HG03097 (cell line): ENCODE measurements around the gene USP6.
"Not testable (repeated sequence)": the region's sequence is repeated elsewhere in the genome, so short reads cannot be mapped to it uniquely, and the experiment has no call there.

ENCODE experiments used
- ATAC-seq: cut with Tn5 transposase; IDR thresholded peaks from one replicate; pipeline ENCODE4 v1.9.1; 2021; ENCODE audit not compliant: unreplicated experiment, low FRiP score

The USP6 gene

DNA sequence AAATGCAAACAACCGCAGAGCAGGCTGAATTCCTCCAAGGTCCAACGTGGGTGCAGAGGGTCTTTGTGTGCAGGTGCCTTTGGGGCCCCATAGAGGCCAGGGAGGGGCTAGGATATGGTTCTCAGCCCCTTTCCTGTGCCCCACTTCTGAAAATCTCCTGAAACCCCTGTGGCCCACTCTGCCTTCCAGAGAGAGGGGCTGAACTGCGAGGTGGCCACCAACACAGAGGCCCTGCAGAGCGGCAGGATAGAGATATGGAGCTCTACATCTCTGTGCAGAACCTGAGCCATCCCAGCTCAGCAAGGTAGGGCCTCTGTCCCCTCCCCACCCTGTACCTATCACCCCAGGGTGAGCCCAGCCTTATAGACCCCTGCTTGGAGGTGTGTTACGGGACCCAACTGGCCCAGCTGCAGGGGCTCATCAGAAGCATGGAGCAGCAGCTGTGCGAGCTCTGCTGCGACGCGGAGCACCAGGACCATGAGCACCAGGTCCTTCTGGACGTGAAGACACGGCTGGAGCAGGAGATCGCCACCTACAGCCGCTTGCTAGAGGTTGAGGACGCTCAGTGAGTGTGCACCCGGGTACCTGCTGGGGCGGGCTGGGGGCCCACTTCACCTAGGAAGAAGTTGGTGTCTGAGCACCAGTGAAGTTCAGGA, 5.5 kb downstream of the USP6 start:
- no peak for ATAC-seq

DNA sequence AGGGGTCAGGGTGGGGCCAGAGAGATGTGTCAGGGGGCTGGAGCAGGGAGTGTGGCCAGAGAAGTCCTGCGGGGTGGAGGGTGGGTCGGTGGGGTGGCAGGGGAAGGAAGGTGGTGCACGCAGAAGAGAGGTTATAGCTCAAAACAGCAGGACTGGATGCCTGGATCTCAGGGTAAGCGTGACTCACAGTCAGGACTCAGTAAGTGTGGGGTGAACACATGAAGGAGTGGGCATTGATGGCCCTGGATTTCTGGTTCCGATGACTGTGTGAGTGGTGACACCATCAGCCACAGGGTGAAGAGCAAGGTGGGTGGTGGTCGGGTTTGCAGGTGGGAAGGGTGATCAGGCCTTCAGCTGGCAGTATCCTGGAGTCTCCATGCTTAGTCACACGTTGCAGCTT, 6.2 kb downstream of the USP6 start:
- ATAC-seq, result not testable (repeated sequence)

DNA sequence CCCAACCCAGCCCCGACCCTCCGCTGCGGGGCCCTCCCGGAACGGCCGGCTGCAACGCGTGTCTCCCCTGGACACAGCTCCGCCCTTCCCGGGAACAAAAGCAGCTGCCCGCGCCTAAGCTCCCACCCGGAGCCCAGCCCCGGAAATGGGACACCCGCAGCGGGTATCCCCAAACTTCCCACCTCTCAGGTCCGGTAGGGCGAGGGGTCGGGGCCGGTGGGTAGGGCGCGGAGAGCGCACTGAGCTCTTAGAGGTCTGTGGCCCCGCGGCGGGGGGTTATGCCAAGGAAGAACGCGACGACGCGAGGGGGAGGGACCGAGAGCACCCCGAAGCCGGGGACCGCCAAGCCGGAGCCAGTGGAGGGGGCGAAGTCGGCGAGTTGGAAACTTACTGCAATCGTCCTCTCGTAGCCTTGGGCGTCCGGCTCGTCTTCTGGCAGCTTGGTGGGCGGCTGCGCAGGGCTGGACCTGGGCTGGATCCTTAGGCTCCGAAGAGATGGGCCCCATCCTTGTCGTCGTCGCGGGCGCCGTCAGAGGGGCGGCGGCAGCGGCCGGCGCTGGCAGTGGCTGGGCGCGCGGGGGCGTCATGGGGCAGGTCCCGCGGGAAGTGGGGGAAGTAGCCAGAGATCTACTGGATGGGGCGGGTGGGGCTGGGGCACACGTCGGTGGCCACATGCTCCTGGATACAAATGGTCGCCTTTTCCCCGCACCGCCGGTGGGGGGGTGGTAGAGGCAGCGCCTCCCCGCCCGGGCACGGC, 6.9 kb downstream of the USP6 start:
- no peak for ATAC-seq

DNA sequence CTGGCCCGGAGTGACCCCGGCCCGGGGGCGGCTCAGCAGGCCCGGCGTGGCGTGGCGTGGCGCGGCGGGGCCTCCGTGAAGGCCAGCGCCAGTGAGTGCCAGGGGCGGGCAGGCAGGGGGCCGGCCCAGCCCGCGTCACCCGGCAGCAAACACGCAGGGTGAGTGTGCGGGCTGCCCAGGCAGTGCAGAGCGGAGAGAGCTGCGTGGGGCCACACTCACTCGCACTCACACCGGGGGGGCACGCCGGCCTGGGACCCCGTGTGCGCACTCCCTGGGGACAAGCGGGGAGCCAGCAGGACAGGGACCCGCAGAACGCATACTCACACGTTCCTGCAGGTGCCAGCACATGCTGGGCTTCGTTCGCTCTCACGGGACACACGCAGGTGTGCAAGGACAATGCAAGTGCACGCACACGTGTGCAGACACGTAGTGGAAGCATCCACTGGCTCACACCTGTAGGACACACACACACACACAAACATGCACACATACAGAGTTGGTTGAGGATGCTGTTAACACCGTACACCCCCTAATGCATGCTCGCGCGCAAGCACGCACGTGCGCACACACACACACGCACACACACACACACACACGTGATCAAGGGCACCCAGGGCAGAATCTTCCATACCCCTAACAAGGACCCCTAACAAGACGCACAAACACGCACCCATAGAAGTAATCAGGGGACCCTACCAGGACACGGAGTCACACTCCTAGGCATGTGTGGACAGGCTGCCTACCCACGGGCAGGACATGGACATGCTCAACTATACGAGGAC, 7.7 kb downstream of the USP6 start:
- no peak for ATAC-seq

DNA sequence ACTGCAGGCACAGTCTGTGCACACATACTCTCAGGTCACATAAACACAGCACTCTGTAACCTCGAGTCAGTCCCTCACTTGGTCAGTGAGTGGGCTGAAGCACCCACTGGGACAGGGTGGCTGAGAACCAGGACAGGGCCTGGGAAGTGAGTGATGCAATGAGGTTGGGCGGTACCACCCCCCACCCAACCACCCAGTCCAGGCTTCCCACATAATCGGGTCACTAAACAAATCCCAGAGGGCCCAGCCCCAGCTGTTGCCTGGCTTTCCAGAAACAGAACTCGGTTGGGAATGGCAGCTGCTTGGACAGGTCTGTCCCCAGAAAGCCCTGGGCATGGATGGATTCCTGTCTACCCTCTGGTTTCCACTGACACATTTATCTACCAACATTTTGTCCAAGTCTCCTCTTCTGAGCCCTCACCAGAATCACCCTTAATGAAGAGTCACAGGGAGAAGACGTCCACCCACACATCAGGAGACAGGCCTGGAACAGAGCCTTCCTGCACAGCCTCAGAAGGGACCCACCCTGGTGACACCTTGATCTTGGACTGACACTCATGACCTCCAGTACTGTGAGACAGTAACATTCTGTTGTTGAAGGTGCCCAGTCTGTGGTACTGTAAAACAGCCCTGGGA, 8.4 kb downstream of the USP6 start:
- ATAC-seq, result not testable (repeated sequence)

DNA sequence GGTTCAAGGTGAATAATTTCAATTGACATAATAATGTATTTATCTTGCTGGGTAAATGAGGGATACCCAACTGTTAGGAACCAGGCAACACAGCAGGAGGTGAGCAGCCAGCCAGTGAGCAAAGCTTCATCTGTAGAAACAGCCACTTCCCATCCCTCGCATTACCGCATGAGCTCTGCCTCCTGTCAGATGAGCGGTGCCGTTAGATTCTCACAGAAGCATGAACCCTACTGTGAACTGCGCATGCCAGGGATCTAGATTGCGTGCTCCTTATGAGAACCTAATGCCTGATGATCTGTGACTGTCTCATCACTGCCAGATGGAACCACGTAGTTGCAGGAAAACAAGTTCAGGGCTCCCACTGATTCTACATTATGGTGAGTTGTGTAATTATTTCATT, 9.1 kb downstream of the USP6 start:
- not testable (repeated sequence) for ATAC-seq

DNA sequence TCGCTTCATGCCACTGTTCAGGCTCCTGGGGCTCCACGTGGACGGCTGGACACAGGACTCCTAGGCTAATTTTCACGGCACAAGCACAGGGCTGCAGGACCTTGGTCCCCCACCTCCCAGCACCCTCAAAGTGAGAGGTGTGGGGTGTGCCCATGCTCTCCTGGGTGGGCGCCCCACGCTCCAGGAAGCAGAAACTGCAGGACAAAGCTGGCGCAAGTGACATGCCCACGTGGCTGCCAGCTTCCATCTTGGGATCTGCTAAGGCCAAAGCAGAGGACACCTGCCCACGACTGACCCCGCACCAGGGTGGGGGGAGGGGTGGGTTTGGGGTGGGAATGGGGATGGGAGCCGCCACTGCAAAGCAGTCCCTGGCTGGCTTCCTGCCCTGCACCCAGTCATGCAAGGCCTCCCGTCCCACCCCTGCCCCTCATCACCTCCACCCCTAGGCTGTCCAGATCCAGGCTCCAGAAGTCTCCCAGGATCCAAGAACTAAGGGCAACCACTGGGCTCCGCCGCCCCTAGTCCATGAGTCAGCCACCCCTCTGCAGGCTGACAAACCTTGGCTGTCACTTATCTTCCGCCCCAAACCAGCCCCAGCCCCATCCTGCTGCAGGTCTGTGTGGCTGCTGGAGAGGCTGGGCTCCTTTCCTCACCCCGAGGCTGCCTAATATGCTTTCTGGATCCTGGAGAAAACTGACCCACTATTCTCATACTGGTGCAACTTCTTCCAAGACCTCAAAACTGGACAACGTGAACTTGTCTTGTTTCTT, 11.1 kb downstream of the USP6 start:
- no peak for ATAC-seq

DNA sequence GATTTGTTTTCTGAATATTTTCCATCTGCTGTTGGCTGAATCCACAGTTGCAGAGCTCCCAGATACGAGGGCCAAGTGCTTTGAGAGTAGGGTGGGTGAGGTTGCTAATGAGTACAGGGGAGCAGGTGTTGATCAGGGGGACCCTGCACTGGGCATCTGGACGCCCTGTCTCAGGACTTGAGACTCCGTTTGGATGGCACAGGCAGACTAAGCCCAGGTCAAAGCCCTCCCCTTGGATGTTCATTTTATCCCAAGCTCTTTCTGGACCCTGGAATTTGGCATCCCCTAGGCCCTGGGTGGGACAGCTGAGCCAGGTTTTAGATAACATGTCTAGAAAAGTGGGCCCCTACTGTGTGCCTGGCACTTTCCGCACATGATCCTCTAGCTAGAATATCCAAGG, 12.1 kb downstream of the USP6 start:
- ATAC-seq, result no peak

DNA sequence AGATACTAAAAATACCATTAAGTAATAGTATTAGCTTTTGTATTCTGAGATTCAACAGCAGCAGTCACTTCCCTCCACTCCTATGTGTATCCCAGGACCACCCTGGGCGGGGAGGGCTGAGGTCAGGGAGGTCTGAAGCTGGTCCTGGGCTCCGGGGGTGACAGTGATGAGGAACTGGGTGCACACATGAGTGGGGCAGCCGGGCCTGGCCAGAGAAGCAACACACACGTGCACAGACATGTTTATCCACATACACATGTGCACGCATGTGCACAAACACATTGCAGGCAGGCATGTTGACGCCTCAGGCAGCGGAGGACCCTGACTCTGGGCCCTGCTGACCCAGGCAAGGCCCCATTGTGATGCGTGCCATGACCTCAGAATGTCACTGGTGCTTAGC, 12.6 kb downstream of the USP6 start:
- not testable (repeated sequence) for ATAC-seq

DNA sequence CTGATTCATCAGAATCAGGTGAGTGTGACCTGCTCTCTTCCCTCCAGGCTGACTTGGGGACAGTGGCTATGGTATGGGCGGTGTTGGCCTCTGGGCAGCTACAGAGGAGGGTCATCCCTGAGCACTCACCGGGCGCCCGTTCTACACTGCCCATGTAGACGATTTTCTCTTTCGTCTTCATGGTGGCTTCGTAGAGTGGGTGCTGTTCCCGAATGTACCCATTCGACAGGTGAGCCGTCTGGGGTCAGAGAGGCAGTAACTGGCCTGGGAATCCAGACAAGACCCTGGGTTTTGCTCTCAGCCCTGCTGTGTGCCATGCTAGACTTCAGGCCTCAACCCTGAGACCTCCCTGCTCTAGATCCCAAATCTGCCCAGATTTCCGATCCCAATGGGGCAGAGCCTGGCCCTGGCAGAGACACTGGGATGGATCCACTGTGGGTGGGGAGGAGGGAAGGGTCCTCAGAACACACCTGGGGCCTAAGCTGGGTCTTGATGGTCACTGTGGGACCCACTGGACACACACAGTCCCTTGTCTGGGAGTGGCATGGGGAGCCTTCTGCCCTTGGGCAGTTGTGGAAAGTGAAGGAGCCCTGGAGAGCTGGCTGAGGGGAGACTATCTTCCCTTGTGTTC, 13.2 kb downstream of the USP6 start:
- no peak for ATAC-seq

DNA sequence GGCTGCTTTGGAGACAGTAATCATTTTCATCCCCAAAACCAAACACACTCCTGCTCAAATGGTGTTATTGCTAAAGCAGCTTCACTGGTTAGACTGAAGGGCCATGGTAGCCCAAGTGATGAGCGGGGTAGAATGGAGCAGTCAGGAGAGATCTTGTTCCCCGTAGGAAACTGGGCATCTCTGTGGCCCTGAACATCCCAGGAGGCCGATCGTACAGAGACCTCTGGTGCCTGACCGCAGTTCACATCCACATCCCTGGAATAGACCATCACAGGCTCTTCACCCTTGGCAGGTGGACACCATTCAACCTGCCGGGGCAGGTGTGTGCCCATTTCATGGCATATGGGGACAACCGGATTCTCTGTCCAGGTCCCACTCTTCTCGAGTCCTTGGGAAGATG, 13.9 kb downstream of the USP6 start:
- not testable (repeated sequence) for ATAC-seq

DNA sequence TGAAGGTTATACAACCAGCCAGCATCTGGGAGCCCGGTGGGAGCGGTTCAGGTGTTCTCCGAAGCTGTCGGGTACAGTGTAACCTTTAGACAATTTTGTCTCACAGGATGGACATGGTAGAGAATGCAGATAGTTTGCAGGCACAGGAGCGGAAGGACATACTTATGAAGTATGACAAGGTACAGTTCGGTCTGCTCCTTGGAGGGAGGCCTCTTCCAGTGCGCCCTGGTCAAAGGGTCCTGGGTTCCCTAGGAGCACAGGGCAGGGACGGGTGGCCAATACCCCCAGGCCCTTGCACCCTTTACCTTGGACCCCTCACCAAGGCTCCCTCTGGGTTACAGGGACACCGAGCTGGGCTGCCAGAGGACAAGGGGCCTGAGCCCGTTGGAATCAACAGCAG, 14.4 kb downstream of the USP6 start:
- not testable (repeated sequence) for ATAC-seq

DNA sequence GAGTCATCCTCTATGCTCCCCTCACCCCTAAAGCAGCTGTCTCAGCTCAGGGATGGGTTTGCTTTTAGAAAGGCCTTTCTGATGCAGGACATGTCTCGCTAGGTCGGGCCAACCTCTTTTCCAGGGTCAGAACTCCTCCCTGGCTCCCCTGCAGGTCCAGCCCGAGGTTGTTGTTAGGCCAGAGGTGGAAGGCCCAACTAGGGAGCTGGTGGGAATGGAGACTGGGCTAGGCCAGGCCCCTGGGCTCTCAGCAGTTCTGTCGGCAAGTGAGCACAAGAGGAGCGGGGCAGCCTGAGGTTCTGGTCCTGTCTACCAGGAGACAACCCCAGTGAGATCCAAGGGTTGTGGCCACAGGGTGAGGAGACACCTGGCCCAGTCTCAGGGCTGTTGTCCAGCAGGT, 14.9 kb downstream of the USP6 start:
- not testable (repeated sequence) for ATAC-seq

DNA sequence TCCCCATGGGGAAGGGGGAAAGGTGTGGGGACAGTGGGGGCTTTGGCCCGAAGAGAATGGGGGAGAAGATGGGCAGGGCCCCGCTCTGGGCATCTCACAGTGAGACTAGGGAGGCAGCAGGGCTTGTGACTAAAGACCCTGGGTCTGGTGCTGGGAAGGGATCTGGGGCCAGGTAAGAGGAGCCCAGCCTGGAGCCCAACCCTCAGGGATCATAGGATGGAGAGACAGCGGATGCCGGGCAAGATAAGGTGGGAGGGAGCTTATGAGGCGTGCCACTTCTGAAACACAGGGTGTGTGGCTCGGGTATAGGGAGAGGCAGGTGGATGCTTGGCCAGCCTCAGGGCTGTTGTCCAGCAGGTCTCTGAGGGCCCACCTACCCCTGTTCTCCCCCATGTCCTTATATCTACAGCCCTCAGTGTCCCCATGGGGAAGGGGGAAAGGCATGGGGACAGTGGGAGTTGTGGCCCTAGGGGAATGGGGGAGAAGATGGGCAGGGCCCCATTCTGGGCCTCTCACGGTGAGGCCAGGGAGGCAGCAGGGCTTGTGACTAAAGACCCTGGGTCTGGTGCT, 15.4 kb downstream of the USP6 start:
- no peak for ATAC-seq

DNA sequence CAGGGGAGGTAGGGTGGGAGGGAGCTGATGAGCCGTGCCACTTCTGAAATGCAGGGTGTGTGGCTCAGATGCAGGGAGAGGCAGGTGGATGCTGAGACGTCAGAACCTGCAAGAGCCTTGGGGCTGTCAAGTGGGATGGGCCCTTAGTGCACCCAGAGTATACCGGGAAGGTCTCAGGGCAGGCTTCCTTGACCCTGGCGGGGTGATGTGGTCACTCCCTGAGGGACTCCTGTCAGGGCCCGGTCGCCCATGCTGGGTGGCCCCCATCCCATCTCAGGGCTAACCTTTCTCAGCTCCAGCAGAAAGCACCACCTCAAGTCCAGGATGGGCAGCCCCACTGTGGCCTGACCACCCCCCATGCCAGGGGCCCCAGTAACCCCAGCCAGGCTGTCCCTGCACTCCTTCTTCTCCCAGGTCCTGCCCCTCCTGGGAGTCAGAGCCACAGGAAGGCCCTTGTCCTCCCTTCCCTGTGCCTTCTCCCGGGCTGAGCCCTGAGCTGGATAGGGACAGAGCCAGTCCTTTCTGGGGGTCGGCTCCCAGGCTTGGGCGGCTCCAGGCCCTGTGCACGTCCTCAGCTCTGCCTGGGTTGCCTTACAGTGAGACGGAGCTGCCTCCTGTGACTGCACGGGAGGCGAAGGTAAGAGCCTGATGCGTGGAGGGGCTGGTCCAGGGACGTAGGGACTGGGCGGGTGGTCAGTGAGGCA, 16.1 kb downstream of the USP6 start:
- ATAC-seq, result not testable (repeated sequence)

DNA sequence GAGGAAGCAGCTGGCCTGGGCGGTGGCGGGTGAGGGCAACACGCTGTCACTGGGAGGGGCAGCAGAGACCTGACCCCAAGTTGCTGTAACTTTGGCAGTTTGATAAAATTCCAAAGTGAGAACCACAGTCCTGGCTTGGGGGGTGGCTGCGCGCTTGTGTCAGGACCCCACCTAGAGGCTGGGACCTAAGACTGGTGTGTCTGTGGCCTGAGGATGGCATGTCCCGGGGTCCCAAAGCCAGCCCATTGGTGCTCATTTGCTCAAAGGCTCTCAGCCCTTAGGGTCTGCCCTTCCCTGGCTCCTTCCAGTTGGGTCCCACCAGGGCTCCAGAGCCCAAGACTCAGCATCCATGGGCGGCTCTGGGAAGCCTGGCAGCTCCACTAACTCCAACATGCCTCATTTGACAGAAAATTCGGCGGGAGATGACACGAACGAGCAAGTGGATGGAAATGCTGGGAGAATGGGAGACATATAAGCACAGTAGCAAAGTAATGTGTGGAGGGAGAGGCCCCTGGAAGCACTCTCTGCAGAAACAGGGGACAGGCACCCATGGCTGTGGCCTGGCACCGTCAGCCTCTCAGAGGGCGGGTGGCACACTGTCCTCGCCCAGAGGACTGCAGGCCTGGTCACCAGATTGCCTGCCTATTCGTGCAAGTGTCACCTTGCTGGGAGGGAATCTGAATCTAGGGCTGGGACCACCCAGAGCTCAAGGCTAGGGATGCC, 16.8 kb downstream of the USP6 start:
- not testable (repeated sequence) for ATAC-seq

DNA sequence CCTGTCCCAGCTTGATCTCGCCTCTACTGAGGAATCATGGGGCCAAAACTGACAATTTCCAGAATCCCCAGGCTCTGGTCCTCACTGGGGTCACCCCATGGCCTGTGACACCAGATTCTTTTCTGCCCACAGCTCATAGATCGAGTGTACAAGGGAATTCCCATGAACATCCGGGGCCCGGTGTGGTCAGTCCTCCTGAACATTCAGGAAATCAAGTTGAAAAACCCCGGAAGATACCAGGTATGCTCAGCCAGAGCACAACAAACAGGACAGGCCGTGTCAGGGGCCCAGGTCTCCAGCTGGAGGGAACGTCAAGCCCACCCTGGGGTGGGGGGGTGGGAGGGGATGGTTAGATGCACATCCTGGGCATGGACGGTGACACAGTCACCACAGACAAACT, 17.5 kb downstream of the USP6 start:
- no peak for ATAC-seq

DNA sequence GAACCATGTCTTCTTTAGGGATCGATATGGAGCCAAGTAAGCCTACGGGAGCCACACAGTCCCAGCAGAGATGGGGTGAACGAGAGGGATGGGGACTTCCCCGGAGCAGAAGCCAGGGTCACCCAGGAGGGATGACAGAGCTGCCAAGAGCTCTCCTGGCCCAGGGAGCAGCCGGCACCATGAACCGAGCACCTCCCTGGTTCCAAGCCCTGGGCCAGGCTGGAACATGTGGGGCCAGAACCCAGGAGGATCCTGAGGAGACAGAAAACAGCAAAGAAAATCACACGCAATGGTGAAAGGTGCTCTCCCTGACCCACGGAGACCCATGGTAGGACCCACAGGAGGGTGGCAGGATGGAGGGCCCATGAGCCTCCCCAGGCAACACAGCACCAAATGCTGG, 18.1 kb downstream of the USP6 start:
- ATAC-seq, result not testable (repeated sequence)
